HL-60/S4 treated with phorbol 12-myristate 13-acetate at 8.2 ng/mL for 4 days and 3 days (cell line): ENCODE measurements around the gene RNF40.
"Not testable (repeated sequence)": the region's sequence is repeated elsewhere in the genome, so short reads cannot be mapped to it uniquely, and the experiment has no call there.

Source experiments
- in situ Hi-C: fragments of 300-500 bp; cut with MboI; formaldehyde crosslinking; loops from 2 replicates; pipeline ENCODE4 v1.15.0; 2022; ENCODE audit warnings: low sequenced_read_pairs

RNF40 gene

DNA sequence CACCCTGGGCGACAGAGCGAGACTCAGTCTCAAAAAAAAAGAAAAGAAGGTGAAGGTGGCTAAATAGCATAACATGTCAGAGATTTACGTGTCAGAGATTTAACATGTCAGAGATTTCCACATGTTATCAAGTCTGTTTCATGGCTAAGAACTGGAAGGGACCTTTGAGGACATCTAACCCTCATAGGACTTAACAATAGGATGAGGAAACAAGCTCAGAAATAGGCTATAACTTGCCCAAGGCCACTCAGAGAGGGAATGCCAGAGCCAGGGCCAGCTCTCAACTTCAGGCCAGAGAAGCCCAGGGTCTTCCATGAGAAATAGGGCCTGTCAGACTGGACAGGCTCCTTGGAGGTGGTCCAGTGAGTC, 51.7 kb downstream of the RNF40 start:
- in situ Hi-C loops: no loop called here

DNA sequence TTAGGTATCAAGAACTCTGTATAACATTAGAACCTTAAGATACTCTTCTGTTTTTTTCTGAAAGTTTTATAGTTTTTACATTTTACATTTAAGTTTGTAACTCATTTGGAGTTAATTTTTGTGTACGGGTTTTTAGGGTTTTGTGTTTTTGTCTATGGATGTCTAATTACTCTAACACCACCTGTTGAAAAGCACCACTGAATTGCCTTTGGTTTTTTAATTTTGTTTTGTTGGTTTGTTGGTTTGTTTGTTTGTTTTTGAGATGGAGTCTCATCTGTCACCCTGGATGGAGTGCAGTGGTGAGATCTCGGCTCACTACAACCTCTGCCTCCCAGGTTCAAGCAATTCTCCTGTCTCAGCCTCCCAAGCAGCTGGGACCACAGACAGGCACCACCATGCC, 54.6 kb downstream of the RNF40 start:
- in situ Hi-C loops: no loop called here

DNA sequence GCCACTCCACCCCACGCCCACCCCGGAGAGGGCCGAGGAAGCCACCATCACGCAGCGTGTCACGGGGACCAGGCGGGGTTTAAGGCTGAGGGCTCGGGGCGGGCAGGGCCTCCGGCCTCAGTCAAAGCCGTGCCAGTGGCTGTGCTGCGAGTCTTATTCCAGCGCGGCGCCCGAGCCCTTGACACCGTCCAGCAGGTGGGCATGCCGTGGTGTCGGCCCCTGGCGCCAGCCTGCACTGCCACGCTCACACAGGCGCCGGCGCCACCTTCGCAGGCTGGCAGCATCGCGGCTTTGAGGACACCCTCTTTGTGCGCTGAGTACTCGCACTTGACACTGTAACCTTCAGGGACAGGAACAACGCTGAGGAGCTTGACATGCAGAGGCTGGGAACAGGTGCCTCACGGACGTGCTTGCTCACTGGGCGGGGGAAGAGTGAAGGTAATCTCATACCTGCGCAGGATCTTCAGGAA, 58.9 kb downstream of the RNF40 start:
- in situ Hi-C loops: no loop called here

DNA sequence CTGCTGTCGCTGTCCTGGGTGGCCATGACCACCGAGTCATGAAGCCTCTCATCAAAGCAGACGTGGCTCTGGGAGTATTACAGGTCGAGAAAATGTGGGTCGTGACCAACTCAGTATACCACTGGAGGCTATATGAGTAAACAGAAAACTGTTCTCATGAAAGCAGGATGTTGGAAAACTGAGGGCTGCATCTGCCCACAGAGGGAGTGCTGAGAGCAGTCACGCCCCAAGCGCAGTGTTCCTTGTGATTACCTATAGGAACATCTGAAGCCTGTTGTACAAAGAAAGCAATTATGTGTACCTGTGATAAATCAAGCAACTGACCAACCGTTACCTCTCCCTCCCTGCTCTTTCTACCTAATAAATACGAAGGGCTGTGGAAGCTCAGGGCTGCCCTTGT, 59.3 kb downstream of the RNF40 start:
- in situ Hi-C loops: not testable (repeated sequence)

DNA sequence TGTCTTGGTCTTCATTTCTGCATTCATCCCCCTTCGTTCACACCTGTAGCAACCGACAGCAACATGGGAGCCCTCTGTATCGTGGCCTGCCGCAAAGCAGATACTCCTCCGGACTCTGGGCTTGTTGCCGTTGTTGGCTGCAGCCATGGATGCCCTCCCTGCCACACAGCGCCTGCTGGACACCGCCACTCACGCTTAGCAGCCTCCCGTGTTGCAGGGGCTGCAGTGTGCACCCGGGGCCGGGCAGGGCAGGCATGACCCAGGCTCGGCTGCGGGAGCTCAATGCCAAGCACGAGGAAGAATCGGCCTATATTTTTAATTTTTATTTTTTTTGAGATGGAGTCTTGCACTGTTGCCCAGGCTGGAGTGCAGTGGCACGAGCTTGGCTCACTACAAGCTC, 59.8 kb downstream of the RNF40 start:
- in situ Hi-C loops: no loop called here
